ENCODE measurements around the gene SEZ6L. TPM values are rescaled to one million over a fixed set of nuclear protein-coding genes. Genes with fewer than 3 reads are reported as not detected.

Gene SEZ6L
- total RNA-seq, 1 donor from 2014 or later, result 1.7 TPM

DNA sequence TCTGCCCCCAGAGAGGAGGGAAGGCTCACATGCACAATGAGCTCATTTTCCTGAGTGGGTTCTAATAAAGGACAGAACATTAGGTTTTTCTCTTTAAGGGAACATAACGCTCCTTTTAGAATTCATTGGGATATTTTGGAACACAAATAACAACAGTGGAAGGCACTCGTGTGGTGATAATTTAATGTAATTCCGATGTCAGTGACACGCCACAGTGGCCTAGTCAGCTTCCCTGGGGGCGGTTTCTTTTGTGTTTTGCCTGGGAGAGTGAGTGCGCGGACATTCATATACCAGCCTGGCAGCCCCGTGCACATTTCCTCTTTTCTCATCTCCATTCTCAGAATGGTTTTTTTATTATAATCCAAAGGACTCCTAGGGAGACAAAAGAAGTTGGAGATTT lies 41.1 kb downstream of the SEZ6L start:
- Mint-ChIP-seq H3K27ac (ENCODE audit: unreplicated experiment) (no peak overlapping the region), H3K4me1 (peaks cover 23% of the 10 kb centered on the region), H3K27me3 (ENCODE audit: low read depth) (peaks cover 41% of the 10 kb centered on the region), H3K36me3 (ENCODE audit: low read depth) (no peaks in the 10 kb centered on the region), H3K4me3 (no peak overlapping the region), H3K9me3 (no peaks in the 10 kb centered on the region)
- TF ChIP-seq, protein P1, sequence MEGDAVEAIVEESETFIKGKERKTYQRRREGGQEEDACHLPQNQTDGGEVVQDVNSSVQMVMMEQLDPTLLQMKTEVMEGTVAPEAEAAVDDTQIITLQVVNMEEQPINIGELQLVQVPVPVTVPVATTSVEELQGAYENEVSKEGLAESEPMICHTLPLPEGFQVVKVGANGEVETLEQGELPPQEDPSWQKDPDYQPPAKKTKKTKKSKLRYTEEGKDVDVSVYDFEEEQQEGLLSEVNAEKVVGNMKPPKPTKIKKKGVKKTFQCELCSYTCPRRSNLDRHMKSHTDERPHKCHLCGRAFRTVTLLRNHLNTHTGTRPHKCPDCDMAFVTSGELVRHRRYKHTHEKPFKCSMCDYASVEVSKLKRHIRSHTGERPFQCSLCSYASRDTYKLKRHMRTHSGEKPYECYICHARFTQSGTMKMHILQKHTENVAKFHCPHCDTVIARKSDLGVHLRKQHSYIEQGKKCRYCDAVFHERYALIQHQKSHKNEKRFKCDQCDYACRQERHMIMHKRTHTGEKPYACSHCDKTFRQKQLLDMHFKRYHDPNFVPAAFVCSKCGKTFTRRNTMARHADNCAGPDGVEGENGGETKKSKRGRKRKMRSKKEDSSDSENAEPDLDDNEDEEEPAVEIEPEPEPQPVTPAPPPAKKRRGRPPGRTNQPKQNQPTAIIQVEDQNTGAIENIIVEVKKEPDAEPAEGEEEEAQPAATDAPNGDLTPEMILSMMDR (conservative IDR thresholded peaks at IDR 0.05), result no peak
- no peak for DNase-seq (ENCODE audit: low read depth, low spot score)

DNA sequence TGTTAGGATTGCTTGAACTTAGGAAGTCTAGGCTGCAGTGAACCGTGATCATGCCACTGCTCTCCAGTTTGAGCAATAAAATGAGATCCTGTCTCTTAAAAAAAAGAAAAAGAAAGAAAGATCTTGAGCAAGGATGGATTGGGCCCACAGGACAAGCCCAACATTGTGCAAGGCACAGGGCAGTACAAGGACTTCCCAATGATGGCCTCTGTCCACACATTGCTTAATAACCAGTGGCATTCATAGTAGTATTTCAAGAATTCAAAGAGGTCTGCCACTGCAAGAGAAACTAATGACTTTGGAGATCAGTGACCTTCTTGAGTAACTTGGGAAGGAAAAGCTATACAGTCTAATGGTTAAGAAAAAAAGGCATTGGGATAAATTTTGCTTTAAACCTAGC lies 44.6 kb downstream of the SEZ6L start:
- TF ChIP-seq, protein P1 (conservative IDR thresholded peaks at IDR 0.05), result no peak
- Mint-ChIP-seq H3K4me3 (no peak overlapping the region), H3K36me3 (ENCODE audit: low read depth) (no peaks in the 10 kb centered on the region), H3K27ac (ENCODE audit: unreplicated experiment) (no peak overlapping the region), H3K4me1 (peaks cover 23% of the 10 kb centered on the region), H3K9me3 (no peaks in the 10 kb centered on the region), H3K27me3 (ENCODE audit: low read depth) (peaks cover 53% of the 10 kb centered on the region)
- DNase-seq (ENCODE audit: low read depth, low spot score), result no peak

GRCh38 chr22:26214466-26214865 lies 45.2 kb downstream of the SEZ6L start:
- Mint-ChIP-seq H3K36me3 (ENCODE audit: low read depth) (no peaks in the 10 kb centered on the region), H3K4me3 (no peak overlapping the region)
- TF ChIP-seq, protein P1 (conservative IDR thresholded peaks at IDR 0.05), result no peak

DNA sequence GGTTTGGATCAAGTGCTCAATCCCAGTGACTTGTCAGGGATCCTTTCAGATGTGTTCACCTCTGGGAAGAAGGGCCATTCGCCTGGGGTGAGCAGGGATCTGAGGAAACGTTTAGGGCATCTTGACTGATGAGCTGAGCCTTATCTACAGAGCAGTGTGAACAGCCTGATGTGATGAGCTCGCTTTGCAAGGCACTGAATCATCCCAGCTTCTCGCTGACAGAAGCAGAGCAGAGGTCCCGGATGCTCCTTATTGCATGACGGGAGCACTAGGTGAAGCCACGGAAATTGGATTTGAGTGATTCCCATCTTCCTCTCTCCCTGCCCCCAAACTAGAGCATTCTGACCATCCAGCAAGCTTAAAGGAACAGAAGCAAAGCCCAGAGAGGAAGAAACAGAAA lies 46.5 kb downstream of the SEZ6L start:
- Mint-ChIP-seq H3K9me3 (no peaks in the 10 kb centered on the region), H3K4me1 (peaks cover 6% of the 10 kb centered on the region), H3K27ac (ENCODE audit: unreplicated experiment) (no peak overlapping the region), H3K27me3 (ENCODE audit: low read depth) (peaks cover 45% of the 10 kb centered on the region), H3K4me3 (no peak overlapping the region), H3K36me3 (ENCODE audit: low read depth) (no peaks in the 10 kb centered on the region)
- TF ChIP-seq, protein P1 (conservative IDR thresholded peaks at IDR 0.05), result no peak
- no peak for DNase-seq (ENCODE audit: low read depth, low spot score)

More at GRCh38 chr22:26214466-26214865, 45.2 kb downstream of the SEZ6L start:
- H3K4me1 Mint-ChIP-seq, result peaks cover 19% of the 10 kb centered on the region
- peaks cover 51% of the 10 kb centered on the region for H3K27me3 Mint-ChIP-seq (ENCODE audit: low read depth)
- DNase-seq (ENCODE audit: low read depth, low spot score), result no peak
- no peak overlapping the region for H3K27ac Mint-ChIP-seq (ENCODE audit: unreplicated experiment)
- H3K9me3 Mint-ChIP-seq, result no peaks in the 10 kb centered on the region

- no peaks in the 10 kb centered on the region for H3K36me3 Mint-ChIP-seq (ENCODE audit: low read depth)
- no peaks in the 10 kb centered on the region for H3K9me3 Mint-ChIP-seq
- H3K4me3 Mint-ChIP-seq, result no peak overlapping the region
- H3K27ac Mint-ChIP-seq (ENCODE audit: unreplicated experiment), result no peak overlapping the region
- TF ChIP-seq, protein P1 (conservative IDR thresholded peaks at IDR 0.05), result no peak
- H3K4me1 Mint-ChIP-seq, result peaks cover 15% of the 10 kb centered on the region
- peaks cover 38% of the 10 kb centered on the region for H3K27me3 Mint-ChIP-seq (ENCODE audit: low read depth)
- no peak for DNase-seq (ENCODE audit: low read depth, low spot score)
Measured at GRCh38 chr22:26225207-26225606, 55.9 kb downstream of the SEZ6L start.

All from neural crest cell (in vitro differentiated cells).